ENCODE data around the gene FURIN.

The FURIN gene

GRCh38 chr15:90829942-90830440 is 38.4 kb upstream of the FURIN start:
- Histone ChIP-seq H3K4me1 (ENCODE audit: control insufficient read depth, low read depth, low read length) (no peaks in the 10 kb centered on the region), H3K27me3 (ENCODE audit: control insufficient read depth, insufficient read depth, low read length) (no peaks in the 10 kb centered on the region), H3K27ac (ENCODE audit: low read length) (no peak overlapping the region), H3K9me3 (ENCODE audit: control insufficient read depth, low read depth, low read length) (no peaks in the 10 kb centered on the region), H3K4me3 (ENCODE audit: low read length) (no peak overlapping the region), H3K9ac (ENCODE audit: low read length) (no peak overlapping the region), H3K36me3 (ENCODE audit: control insufficient read depth, low read depth, low read length) (no peaks in the 10 kb centered on the region)

- no peaks in the 10 kb centered on the region for H3K9me3 ChIP-seq (ENCODE audit: control insufficient read depth, low read depth, low read length)
- no peak overlapping the region for H3K9ac ChIP-seq (ENCODE audit: low read length)
- no peak overlapping the region for H3K4me3 ChIP-seq (ENCODE audit: low read length)
- H3K36me3 ChIP-seq (ENCODE audit: control insufficient read depth, low read depth, low read length): no peaks in the 10 kb centered on the region
- H3K4me1 ChIP-seq (ENCODE audit: control insufficient read depth, low read depth, low read length): peaks cover 13% of the 10 kb centered on the region
- no peaks in the 10 kb centered on the region for H3K27me3 ChIP-seq (ENCODE audit: control insufficient read depth, insufficient read depth, low read length)
- no peak overlapping the region for H3K27ac ChIP-seq (ENCODE audit: low read length)
Observed at GRCh38 chr15:90834626-90835025, 33.8 kb upstream of the FURIN start.

- Histone ChIP-seq H3K9me3 (ENCODE audit: control insufficient read depth, low read depth, low read length) (no peaks in the 10 kb centered on the region), H3K36me3 (ENCODE audit: control insufficient read depth, low read depth, low read length) (no peaks in the 10 kb centered on the region), H3K4me3 (ENCODE audit: low read length) (no peak overlapping the region), H3K27me3 (ENCODE audit: control insufficient read depth, insufficient read depth, low read length) (no peaks in the 10 kb centered on the region), H3K4me1 (ENCODE audit: control insufficient read depth, low read depth, low read length) (peaks cover 22% of the 10 kb centered on the region), H3K27ac (ENCODE audit: low read length) (no peak overlapping the region), H3K9ac (ENCODE audit: low read length) (no peak overlapping the region)
Observed at GRCh38 chr15:90836296-90836871, 32.0 kb upstream of the FURIN start.

- no peak overlapping the region for H3K9ac ChIP-seq (ENCODE audit: low read length)
- no peak overlapping the region for H3K27ac ChIP-seq (ENCODE audit: low read length)
- H3K36me3 ChIP-seq (ENCODE audit: control insufficient read depth, low read depth, low read length): no peaks in the 10 kb centered on the region
- peaks cover 22% of the 10 kb centered on the region for H3K4me1 ChIP-seq (ENCODE audit: control insufficient read depth, low read depth, low read length)
- H3K9me3 ChIP-seq (ENCODE audit: control insufficient read depth, low read depth, low read length): no peaks in the 10 kb centered on the region
- no peaks in the 10 kb centered on the region for H3K27me3 ChIP-seq (ENCODE audit: control insufficient read depth, insufficient read depth, low read length)
- no peak overlapping the region for H3K4me3 ChIP-seq (ENCODE audit: low read length)
Observed at GRCh38 chr15:90837094-90837493, 31.3 kb upstream of the FURIN start.

GRCh38 chr15:90838139-90838538 is 30.2 kb upstream of the FURIN start:
- no peaks in the 10 kb centered on the region for H3K27me3 ChIP-seq (ENCODE audit: control insufficient read depth, insufficient read depth, low read length)
- no peak overlapping the region for H3K27ac ChIP-seq (ENCODE audit: low read length)
- no peak overlapping the region for H3K9ac ChIP-seq (ENCODE audit: low read length)
- peaks cover 22% of the 10 kb centered on the region for H3K4me1 ChIP-seq (ENCODE audit: control insufficient read depth, low read depth, low read length)
- H3K36me3 ChIP-seq (ENCODE audit: control insufficient read depth, low read depth, low read length): no peaks in the 10 kb centered on the region
- H3K9me3 ChIP-seq (ENCODE audit: control insufficient read depth, low read depth, low read length): no peaks in the 10 kb centered on the region
- no peak overlapping the region for H3K4me3 ChIP-seq (ENCODE audit: low read length)

GRCh38 chr15:90838544-90838943 is 29.8 kb upstream of the FURIN start:
- H3K9ac ChIP-seq (ENCODE audit: low read length): no peak overlapping the region
- no peaks in the 10 kb centered on the region for H3K36me3 ChIP-seq (ENCODE audit: control insufficient read depth, low read depth, low read length)
- no peaks in the 10 kb centered on the region for H3K27me3 ChIP-seq (ENCODE audit: control insufficient read depth, insufficient read depth, low read length)
- no peak overlapping the region for H3K27ac ChIP-seq (ENCODE audit: low read length)
- no peak overlapping the region for H3K4me3 ChIP-seq (ENCODE audit: low read length)
- peaks cover 22% of the 10 kb centered on the region for H3K4me1 ChIP-seq (ENCODE audit: control insufficient read depth, low read depth, low read length)
- no peaks in the 10 kb centered on the region for H3K9me3 ChIP-seq (ENCODE audit: control insufficient read depth, low read depth, low read length)

GRCh38 chr15:90839187-90840071 is 29.0 kb upstream of the FURIN start:
- Histone ChIP-seq H3K9ac (ENCODE audit: low read length) (peak overlapping the region; percentile 18), H3K4me3 (ENCODE audit: low read length) (no peak overlapping the region), H3K9me3 (ENCODE audit: control insufficient read depth, low read depth, low read length) (no peaks in the 10 kb centered on the region), H3K36me3 (ENCODE audit: control insufficient read depth, low read depth, low read length) (no peaks in the 10 kb centered on the region), H3K27ac (ENCODE audit: low read length) (peak overlapping the region; percentile 18), H3K27me3 (ENCODE audit: control insufficient read depth, insufficient read depth, low read length) (no peaks in the 10 kb centered on the region), H3K4me1 (ENCODE audit: control insufficient read depth, low read depth, low read length) (peaks cover 22% of the 10 kb centered on the region)

GRCh38 chr15:90840157-90840855 is 28.1 kb upstream of the FURIN start:
- no peaks in the 10 kb centered on the region for H3K9me3 ChIP-seq (ENCODE audit: control insufficient read depth, low read depth, low read length)
- H3K36me3 ChIP-seq (ENCODE audit: control insufficient read depth, low read depth, low read length): no peaks in the 10 kb centered on the region
- H3K27ac ChIP-seq (ENCODE audit: low read length): no peak overlapping the region
- H3K9ac ChIP-seq (ENCODE audit: low read length): no peak overlapping the region
- H3K4me1 ChIP-seq (ENCODE audit: control insufficient read depth, low read depth, low read length): peaks cover 22% of the 10 kb centered on the region
- H3K27me3 ChIP-seq (ENCODE audit: control insufficient read depth, insufficient read depth, low read length): no peaks in the 10 kb centered on the region
- no peak overlapping the region for H3K4me3 ChIP-seq (ENCODE audit: low read length)

GRCh38 chr15:90840954-90841353 is 27.4 kb upstream of the FURIN start:
- Histone ChIP-seq H3K27me3 (ENCODE audit: control insufficient read depth, insufficient read depth, low read length) (no peaks in the 10 kb centered on the region), H3K27ac (ENCODE audit: low read length) (no peak overlapping the region), H3K36me3 (ENCODE audit: control insufficient read depth, low read depth, low read length) (no peaks in the 10 kb centered on the region), H3K4me3 (ENCODE audit: low read length) (no peak overlapping the region), H3K4me1 (ENCODE audit: control insufficient read depth, low read depth, low read length) (peaks cover 22% of the 10 kb centered on the region), H3K9me3 (ENCODE audit: control insufficient read depth, low read depth, low read length) (no peaks in the 10 kb centered on the region), H3K9ac (ENCODE audit: low read length) (no peak overlapping the region)

- Histone ChIP-seq H3K4me3 (ENCODE audit: low read length) (no peak overlapping the region), H3K9me3 (ENCODE audit: control insufficient read depth, low read depth, low read length) (no peaks in the 10 kb centered on the region), H3K36me3 (ENCODE audit: control insufficient read depth, low read depth, low read length) (no peaks in the 10 kb centered on the region), H3K9ac (ENCODE audit: low read length) (no peak overlapping the region), H3K27ac (ENCODE audit: low read length) (no peak overlapping the region), H3K4me1 (ENCODE audit: control insufficient read depth, low read depth, low read length) (peaks cover 8% of the 10 kb centered on the region), H3K27me3 (ENCODE audit: control insufficient read depth, insufficient read depth, low read length) (no peaks in the 10 kb centered on the region)
Observed at GRCh38 chr15:90844696-90845095, 23.7 kb upstream of the FURIN start.

- Histone ChIP-seq H3K36me3 (ENCODE audit: control insufficient read depth, low read depth, low read length) (no peaks in the 10 kb centered on the region), H3K4me1 (ENCODE audit: control insufficient read depth, low read depth, low read length) (peaks cover 5% of the 10 kb centered on the region), H3K9ac (ENCODE audit: low read length) (no peak overlapping the region), H3K27ac (ENCODE audit: low read length) (no peak overlapping the region), H3K27me3 (ENCODE audit: control insufficient read depth, insufficient read depth, low read length) (no peaks in the 10 kb centered on the region), H3K4me3 (ENCODE audit: low read length) (no peak overlapping the region), H3K9me3 (ENCODE audit: control insufficient read depth, low read depth, low read length) (no peaks in the 10 kb centered on the region)
Observed at GRCh38 chr15:90845201-90845949, 23.0 kb upstream of the FURIN start.

All from iPS-18a (cell line).